ENCODE data around the gene TSLP. TPM values are rescaled to one million over a fixed set of nuclear protein-coding genes. Genes with fewer than 3 reads are reported as not detected.

Gene TSLP
- total and polyA plus RNA-seq, 2 of the 8 experiments (the other 6 are each of a cell fraction or from before 2014, with no cell fraction given): 0.39 to 1.9 TPM

GRCh38 chr5:111119221-111119620 lies 47.7 kb downstream of the TSLP start (continued):
- TF ChIP-seq CHD7 (IDR thresholded peaks at IDR 0.05; ENCODE audit: insufficient replicate concordance, low read length) (no peak), HDAC6 (IDR thresholded peaks at IDR 0.05; ENCODE audit: low read depth, low read length) (no peak), EZH2 (IDR thresholded peaks at IDR 0.05; ENCODE audit: low read depth, low read length, severe bottlenecking) (no peak), RBBP5 (IDR thresholded peaks at IDR 0.05; ENCODE audit: borderline replicate concordance, low read depth, low read length) (no peak), SIN3A (conservative IDR thresholded peaks at IDR 0.05 in 1 of 2, IDR thresholded peaks at IDR 0.05 in 1 of 2; ENCODE audit: low read depth in 1 of 2, low read length in 2 of 2) (no peak), ATF2 (IDR thresholded peaks at IDR 0.05; ENCODE audit: low read length) (no peak), KDM4A (IDR thresholded peaks at IDR 0.05; ENCODE audit: low read depth, low read length, severe bottlenecking) (no peak)
